ENCODE data around the gene GOLGA6L10.

Gene GOLGA6L10

GRCh38 chr15:82371656-82372055, 22.4 kb upstream of the GOLGA6L10 start:
- TF ChIP-seq REST (IDR thresholded peaks at IDR 0.05; ENCODE audit: low read depth) = no peak
- no peak for TF ChIP-seq TEAD4 (IDR thresholded peaks at IDR 0.05)
- TF ChIP-seq ZBTB7A (IDR thresholded peaks at IDR 0.05; ENCODE audit: low read depth) = no peak
- no peak for TF ChIP-seq MAX (IDR thresholded peaks at IDR 0.05)
- TF ChIP-seq, protein P1, sequence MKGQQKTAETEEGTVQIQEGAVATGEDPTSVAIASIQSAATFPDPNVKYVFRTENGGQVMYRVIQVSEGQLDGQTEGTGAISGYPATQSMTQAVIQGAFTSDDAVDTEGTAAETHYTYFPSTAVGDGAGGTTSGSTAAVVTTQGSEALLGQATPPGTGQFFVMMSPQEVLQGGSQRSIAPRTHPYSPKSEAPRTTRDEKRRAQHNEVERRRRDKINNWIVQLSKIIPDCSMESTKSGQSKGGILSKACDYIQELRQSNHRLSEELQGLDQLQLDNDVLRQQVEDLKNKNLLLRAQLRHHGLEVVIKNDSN (IDR thresholded peaks at IDR 0.05) = no peak
- no peak for TF ChIP-seq CREB1 (IDR thresholded peaks at IDR 0.05; ENCODE audit: low read depth)
- TF ChIP-seq RAD21 (IDR thresholded peaks at IDR 0.05; ENCODE audit: low read depth) = no peak
- no peak for TF ChIP-seq TCF12 (IDR thresholded peaks at IDR 0.05; ENCODE audit: low read depth)
- TF ChIP-seq NFIC (IDR thresholded peaks at IDR 0.05) = no peak
- TF ChIP-seq CEBPB (IDR thresholded peaks at IDR 0.05) = no peak
- no peak for TF ChIP-seq EP300 (IDR thresholded peaks at IDR 0.05; ENCODE audit: borderline replicate concordance)
- no peak for TF ChIP-seq FOXM1 (IDR thresholded peaks at IDR 0.05; ENCODE audit: borderline replicate concordance, low read depth)
- TF ChIP-seq EGR1 (IDR thresholded peaks at IDR 0.05) = no peak

- TF ChIP-seq RAD21 (IDR thresholded peaks at IDR 0.05; ENCODE audit: low read depth) = peak; percentile 48
These were observed 16.5 kb upstream of the GOLGA6L10 start for GRCh38 chr15:82365692-82366323.

DNA sequence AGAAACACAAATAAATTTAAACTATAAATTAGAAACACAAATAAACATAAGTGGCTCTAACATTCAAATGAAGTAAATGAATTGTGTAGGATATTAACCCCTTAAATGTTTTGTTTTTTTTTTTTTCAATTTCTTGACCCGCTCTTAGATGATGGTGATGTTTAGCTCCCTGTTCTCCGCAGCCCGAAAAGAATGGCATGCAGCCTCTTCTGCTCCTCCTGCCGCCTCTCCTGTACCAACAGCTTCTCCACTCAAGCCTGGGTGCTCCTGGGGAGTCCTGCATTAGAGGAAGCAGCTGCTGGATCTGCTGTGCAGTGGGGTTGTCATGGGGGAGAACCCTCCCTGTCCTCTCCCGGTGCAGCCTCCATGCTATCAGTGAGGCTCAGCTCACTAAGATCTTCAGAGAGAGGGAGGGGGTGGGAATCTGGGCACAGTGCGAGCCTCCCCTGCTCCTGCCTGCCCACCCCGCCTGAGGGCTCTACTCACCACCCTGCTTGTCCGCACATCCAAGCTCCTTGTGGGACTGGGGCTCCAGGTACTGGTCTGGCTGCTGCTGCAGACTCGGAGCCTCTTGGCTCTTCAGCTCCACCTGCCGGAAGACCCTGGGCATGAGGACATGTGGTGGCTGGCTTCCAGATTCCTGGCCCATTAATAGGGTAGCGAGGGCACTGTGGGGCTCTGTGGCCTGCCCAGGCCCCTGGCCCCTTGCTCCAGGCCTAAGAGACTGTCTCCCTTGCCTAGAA, 6.5 kb downstream of the GOLGA6L10 start:
- TF ChIP-seq RAD21 (IDR thresholded peaks at IDR 0.05; ENCODE audit: low read depth) = peak; percentile 53

GRCh38 chr15:82329039-82329438, 20.2 kb downstream of the GOLGA6L10 start:
- TF ChIP-seq RAD21 (IDR thresholded peaks at IDR 0.05; ENCODE audit: low read depth) = peak; percentile 17; the same call in 1 of the 2 replicates

- TF ChIP-seq NFIC (IDR thresholded peaks at IDR 0.05) = 0 out of 2 replicates have a peak, but pooled peaks have one; percentile 20
These were observed 31.8 kb downstream of the GOLGA6L10 start for GRCh38 chr15:82317516-82317915.

DNA sequence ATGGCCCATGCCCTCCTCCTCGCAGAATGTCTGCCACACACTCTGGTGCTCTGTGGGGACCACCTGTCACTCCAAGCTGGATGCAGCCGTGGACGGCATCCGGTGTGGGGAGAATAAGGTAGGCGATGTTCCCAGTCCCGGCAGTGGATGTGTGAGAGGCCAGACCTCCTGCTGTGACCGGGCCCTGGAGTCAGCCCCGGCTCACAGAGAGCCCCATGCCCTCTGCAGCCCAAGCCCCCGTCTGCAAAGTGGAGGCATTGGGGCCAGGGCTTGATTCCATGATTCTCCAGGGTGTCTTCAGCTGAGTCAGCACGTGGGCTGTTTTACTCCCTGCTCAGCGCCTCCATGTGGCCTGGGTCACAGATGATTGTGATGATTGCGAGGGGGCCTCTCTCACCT, 32.2 kb downstream of the GOLGA6L10 start:
- no peak for TF ChIP-seq CREB1 (IDR thresholded peaks at IDR 0.05; ENCODE audit: low read depth)
- TF ChIP-seq, protein P1 (IDR thresholded peaks at IDR 0.05) = no peak
- no peak for TF ChIP-seq TEAD4 (IDR thresholded peaks at IDR 0.05)
- TF ChIP-seq MAX (IDR thresholded peaks at IDR 0.05) = no peak
- no peak for TF ChIP-seq RAD21 (IDR thresholded peaks at IDR 0.05; ENCODE audit: low read depth)

DNA sequence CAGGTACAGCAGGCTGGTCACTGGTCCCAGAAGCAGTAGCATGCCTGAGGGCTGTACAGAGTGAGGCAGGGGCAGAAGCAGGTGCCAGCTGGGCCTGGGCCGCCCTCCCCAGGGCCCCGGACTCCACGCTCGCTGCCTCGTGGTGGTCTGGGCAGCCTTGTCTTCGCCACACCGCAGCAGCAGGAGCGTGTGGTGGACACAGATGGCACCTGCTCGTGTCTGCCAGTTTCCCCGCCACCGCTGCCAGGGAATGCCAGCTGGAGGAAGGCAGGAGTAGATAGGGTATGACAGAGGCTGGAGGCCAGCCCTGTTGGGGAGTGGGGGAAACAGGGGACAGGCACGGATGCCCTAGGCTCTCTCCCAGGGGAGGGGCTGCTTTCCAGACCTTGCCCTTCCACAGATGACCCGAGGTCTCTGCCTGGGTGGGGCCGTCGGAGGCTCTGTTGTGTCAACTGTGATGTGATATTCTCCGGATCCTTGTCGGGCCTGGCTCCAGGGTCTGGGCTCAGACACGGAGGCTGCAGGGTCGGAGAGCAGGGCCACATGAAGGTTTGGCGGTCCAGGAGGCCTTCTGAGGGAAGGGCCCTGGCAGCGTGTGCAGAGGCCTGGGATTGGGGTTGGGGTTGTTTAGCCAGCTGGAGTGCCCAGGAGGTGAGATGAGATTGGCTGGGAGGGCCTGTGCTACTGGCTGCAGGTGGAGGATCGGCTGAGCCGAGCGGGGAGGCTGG, 33.6 kb downstream of the GOLGA6L10 start:
- TF ChIP-seq REST (IDR thresholded peaks at IDR 0.05; ENCODE audit: low read depth) (no peak), TEAD4 (IDR thresholded peaks at IDR 0.05) (no peak), YY1 (IDR thresholded peaks at IDR 0.05; ENCODE audit: low read depth) (no peak), FOXM1 (IDR thresholded peaks at IDR 0.05; ENCODE audit: borderline replicate concordance, low read depth) (no peak), NFIC (IDR thresholded peaks at IDR 0.05) (no peak), EGR1 (IDR thresholded peaks at IDR 0.05) (no peak)
- TF ChIP-seq, protein P1 (IDR thresholded peaks at IDR 0.05) = no peak
